ENCODE data around the gene ELAVL2.

The ELAVL2 gene

DNA sequence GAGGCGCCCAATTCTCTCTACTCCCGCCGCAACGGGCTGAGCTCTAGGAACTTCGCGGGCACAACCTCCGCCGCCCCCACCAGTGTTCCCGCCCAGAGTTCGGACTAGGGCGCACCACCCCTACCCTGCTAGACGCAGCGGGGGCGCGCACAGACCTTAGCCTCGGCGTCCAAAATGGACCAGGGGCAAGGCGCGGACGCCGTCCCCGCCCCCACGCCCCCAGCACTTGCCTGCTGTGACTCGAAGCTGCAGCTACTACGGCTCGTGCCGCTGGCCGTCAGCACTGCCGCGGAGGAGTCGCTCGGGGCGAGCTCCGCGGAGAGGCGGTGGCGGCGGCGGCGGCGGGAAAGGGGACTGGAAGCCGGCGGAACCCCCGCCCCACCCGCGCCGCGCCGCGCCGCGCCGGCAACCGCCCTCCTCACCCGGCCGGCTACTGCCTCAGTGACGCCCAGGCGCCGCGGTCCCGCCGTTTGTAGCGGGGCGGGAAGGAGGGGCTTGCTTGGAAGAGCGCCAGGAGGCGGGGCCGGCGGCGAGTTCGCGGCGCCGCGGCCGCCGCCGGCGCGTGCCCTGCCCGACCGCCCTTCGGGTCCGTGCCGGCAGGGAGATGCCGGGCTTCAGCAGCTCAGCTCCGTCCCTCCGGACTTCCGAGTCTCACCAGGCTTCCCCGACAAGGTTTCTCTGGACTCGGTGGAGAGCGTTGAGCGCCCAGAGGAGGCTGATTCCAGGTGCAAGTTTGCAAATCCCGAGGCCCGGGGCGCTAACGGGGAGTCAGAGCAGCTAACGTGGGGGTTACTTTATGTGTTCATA lies 4.5 kb downstream of the ELAVL2 start:
- DNase-seq, result no peak

DNA sequence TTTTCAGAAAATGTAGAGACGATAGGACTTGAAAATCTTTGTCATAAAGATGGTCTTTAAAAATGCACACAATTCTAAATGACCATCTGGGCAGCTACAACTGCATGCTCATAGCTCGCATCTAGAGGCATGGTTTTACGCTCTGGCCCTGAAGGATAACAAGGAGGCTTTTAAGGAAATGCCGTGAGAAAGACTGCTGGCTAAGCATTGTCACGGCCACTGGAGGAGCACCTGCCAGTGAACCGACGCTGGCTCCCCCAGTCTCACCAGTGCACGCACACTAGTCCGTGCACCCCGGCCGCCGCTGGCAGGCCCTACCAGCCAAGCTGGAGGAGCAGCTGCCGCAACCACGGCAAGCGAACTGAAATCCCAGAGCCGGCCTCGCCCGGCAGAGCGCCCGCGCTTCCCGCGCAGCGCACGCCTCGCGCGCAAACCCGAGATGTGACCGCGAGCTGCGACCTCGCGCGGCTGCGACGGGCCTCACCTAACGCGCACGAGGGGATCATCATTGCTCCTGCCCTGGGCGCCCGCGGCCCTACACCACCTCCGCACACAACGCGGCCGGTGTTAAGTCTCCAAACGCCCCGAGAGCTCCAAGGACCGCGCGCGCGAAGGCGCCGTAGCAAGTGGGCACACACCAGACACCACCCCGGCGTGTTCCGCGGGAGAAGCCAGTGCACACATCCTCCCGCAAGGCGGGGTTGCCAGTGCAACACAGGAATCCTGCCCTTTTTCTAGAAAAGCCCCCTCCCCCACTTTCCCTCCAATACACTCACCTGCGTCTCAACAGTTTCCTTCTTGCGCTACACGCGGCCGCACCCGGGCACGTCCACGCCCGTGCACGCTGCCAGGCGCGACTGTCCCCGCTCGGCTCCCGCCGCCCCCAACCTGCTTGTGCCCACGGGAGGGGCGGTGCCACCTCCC lies 5.3 kb downstream of the ELAVL2 start:
- no peak for DNase-seq

GRCh38 chr9:23819403-23819802 lies 6.6 kb downstream of the ELAVL2 start:
- DNase-seq, result no peak

DNA sequence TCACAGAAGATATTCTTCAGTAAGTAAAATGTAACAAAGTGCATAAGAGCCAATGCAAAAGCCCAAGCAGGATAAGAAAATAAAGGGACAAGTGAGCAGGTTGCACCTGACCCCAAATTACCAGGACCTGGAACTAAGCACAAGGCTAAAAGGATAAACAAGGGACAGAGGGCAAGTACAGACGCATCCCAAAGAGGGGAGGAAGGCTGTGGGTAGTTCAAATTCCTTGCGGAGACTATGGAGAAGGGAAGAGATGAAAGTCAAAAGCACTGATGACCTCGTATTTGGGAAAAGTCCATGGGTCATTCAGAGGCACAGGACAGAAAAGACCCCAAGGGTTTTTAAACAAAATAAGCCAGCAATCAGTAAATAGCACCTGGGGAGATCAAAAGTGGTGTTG lies 11.8 kb downstream of the ELAVL2 start:
- DNase-seq, result no peak

- DNase-seq, result no peak
Measured at GRCh38 chr9:23812673-23813072, 13.4 kb downstream of the ELAVL2 start.

- no peak for DNase-seq
Measured at GRCh38 chr9:23811633-23812032, 14.4 kb downstream of the ELAVL2 start.

DNA sequence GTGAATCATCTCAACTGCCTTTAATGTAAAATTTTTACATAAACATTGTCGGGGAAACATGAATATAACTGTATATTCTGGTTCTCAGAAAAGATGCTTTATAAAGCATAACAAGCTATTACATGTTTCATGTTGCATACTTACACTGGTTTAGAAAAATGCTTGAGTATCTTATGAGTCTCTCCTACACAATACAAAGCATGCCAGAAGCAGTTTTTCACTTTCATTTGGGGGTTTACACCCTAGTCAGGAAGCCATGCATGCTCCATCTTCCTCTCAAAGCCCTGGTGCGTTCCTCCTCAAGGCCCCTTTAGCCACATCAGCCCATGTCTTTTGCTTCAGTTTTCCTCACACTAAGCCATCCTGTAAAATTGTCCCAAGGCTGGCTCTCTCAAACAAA lies 22.8 kb downstream of the ELAVL2 start:
- DNase-seq, result no peak

DNA sequence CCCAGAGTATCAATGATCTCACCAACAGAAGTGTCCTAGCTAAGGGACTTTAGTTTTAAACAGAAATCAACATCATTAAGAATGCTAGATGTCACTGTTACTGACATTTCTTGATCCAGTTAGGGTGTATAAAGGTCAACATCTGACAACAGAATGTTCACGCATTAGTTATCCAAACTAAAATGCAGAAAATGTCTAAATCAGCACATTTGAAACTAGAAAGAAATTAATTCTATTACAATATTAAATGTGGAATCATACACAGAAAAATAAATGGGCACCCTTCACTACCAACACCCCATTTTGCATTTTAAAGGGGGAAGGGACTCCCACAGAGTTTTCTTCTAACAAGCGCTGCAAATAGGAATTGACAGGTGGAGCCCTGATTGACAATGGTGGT lies 24.5 kb downstream of the ELAVL2 start:
- DNase-seq, result no peak

GRCh38 chr9:23799521-23799920 lies 26.5 kb downstream of the ELAVL2 start:
- DNase-seq, result no peak

DNA sequence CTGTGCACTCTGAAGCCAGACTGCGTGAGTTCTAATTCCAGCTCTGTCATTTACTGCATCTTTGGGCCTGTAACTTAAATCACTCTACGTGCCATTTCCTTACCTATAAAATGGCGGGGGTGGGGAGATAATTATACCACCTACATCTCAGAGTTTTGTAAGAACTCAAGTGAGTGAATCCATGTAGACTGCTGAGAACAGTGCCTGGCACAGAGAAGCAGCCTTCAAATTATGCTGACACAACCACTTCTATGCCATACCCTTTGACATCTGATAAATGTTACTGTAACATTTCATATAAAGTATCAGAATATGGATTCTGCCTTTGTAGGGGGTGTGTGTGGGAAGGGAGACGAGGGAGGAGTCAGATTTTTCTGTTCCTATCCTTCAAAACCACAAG lies 27.7 kb downstream of the ELAVL2 start:
- DNase-seq, result no peak

- no peak for DNase-seq
Measured at GRCh38 chr9:23796209-23796608, 29.8 kb downstream of the ELAVL2 start.

DNA sequence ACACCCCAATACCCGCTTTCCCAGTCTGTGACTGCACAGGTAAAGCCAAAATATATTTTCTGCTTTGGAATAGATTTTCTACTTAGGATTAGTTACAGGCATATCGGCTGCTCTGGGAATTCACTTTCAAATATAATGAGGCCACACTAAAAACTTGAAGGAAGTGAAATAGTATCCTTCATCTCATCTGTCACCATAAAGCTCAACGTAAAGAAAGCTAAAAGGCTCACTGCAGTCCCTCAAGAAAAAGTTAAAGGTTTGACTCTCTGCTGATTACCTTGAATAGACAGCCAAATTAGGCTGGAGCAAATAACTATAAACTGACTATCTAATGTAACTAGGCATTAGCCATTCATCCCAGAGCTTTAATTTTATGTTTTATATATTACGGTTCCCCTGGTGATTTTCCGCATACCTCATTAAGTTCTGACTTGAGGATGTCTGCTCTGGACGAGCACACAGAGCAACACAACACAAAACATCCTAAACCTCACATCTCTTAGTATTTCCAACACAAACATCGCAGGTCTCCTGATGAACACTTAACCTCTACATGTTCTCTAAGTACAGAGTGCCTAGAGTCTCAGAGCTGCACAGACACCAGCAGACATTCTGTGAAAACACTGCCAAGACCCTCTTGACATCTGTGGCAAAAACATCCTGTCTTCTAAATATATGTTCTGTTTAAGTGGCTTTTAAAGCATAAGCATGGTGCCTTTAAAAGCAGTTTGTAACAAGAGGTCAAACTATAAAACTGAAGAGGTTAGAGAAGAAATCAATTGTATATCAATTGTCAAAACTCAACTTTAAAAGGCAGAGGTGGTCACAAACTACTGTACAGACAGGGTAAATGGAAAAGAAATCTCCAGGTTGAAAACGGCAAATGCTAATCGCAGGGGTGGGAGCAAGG lies 35.4 kb downstream of the ELAVL2 start:
- no peak for DNase-seq

DNA sequence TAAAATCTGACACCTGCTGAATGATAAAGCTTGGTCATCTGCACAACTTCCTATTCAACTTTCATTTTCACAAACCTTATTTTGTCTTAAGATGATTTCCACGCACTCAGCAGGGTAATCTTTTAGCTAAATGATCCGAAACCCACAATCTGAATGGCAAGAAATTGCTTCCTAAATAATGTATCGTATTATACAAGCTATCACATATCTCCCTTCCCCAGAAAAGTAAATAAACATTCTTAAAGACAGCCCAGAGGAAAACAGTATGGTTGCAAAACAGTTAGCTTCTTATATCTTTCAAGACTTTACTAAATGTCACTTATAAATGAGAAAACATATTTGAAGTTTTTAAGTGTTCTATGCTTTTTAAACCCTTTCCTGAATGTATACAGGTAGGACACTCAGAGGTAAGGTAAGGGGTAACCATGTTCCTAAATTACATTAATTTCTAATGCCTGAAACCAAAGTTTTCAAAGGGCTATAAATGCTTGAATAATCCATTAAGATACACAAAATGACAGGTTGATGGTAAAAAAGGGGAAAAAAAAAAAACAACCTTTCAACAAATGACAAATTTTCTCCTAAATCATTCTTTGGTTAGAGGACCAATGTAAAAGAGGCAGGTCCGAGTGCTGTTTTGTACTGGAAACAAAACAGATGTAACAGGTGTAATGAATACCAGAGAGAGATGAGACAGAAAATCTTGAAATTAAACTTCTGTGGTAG lies 36.3 kb downstream of the ELAVL2 start:
- DNase-seq, result no peak

DNA sequence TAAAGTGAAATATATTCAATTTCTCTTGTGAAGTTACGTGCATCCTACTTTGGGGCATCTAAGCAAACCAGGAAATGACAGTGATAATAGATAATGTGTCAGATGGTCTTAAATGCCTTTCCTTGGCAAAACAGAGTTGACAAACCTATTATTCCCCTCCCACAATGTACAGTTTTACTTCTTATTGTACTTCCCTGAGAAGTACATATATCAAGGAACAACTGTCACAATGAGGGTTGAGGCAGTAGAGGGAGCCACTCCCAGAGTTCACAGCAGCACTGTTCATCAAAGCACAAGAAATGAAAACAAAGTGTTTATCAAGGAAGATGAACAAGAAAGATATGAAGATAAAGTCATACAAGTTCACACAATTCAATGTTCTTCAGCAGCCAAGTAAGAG lies 41.1 kb downstream of the ELAVL2 start:
- no peak for DNase-seq

GRCh38 chr9:23783509-23783908 lies 42.5 kb downstream of the ELAVL2 start:
- DNase-seq, result no peak

GRCh38 chr9:23779220-23779619 lies 46.8 kb downstream of the ELAVL2 start:
- no peak for DNase-seq

GRCh38 chr9:23777328-23777727 lies 48.7 kb downstream of the ELAVL2 start:
- no peak for DNase-seq

GRCh38 chr9:23775549-23775948 lies 50.5 kb downstream of the ELAVL2 start:
- no peak for DNase-seq

DNA sequence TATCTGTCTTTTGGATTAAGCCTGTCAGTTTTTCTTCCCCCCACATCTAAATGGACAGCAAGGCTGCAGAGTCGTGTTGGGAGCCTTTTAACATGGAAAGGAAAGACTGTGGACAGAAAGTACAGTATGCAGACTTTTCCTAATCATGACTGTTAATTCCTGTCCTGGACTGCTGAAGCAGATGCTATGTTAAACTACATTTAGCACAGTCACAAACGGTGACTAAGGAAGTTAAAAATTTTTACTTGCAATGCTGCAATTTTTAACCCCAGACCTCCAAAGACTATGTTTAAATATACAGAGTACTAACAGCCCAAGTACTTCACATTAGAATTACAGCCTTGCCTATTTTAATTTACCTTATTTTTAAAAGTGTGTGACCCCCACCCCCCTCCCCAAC lies 51.8 kb downstream of the ELAVL2 start:
- no peak for DNase-seq

DNA sequence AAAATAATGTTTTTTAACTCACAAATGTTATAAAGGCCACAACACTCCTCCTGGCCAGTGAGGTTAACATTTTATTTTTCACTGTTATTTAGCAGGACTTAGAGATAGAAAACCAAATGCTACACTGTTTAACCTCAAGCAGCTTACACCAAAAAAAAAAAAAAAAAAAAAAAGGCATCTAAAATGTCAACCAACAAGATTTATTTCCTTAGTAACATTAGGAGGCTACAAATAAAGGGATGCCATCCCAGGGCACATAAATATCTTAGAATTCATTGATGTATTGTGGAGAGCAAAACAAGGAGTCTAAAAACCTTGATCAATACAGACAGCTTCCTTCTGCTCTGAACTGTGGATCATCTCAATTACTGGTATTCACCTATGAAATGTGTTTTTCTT lies 53.7 kb downstream of the ELAVL2 start:
- no peak for DNase-seq

- DNase-seq, result no peak
Measured at GRCh38 chr9:23771746-23772384, 54.2 kb downstream of the ELAVL2 start.
